Femur (tissue), 1 donor: ENCODE results near the gene EIF2A.
"Not testable (repeated sequence)": the region's sequence is repeated elsewhere in the genome, so short reads cannot be mapped to it uniquely, and the experiment has no call there.

ENCODE experiments used
- DNase-seq: peaks from one replicate; pipeline ENCODE4 v3.0.0-alpha.2; 2017

Gene EIF2A

DNA sequence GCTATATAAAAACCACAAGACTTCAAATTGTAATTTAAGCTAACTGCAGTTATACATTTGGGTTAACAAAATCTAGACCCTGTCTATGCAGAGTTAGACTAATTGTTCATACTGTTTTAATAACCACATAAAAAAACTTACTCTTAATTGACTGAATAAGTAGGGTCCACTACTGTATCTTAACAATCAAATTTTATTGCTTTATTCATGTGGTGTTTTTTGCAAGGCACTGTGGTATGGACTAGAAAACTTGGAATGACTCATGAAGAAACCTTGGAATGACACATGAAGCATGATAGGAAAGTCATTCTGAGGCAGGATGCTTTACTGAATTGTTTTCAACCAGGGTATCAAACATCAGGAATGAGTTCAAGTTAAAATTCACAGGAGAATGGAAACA, 2.5 kb upstream of the EIF2A start:
- DNase-seq: no peak

DNA sequence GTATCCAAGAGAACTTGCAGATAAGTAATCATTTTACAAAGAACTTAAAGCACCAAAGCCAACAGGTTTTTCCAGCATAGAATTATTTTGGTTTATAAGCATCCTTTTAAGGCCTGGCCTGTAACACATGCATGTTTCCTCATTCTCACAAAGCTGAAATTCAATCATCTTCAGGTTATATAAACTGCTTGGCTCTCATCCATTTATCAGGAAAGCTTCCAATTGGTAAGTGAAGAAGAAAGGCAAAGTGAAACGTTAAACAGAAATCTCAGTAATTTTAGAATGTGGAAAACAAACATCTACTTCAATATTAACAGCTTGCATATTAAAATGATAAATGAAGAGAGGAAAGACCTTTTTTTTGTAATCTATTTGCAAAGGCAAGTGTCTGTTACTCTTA, 1.9 kb upstream of the EIF2A start:
- DNase-seq: no peak

DNA sequence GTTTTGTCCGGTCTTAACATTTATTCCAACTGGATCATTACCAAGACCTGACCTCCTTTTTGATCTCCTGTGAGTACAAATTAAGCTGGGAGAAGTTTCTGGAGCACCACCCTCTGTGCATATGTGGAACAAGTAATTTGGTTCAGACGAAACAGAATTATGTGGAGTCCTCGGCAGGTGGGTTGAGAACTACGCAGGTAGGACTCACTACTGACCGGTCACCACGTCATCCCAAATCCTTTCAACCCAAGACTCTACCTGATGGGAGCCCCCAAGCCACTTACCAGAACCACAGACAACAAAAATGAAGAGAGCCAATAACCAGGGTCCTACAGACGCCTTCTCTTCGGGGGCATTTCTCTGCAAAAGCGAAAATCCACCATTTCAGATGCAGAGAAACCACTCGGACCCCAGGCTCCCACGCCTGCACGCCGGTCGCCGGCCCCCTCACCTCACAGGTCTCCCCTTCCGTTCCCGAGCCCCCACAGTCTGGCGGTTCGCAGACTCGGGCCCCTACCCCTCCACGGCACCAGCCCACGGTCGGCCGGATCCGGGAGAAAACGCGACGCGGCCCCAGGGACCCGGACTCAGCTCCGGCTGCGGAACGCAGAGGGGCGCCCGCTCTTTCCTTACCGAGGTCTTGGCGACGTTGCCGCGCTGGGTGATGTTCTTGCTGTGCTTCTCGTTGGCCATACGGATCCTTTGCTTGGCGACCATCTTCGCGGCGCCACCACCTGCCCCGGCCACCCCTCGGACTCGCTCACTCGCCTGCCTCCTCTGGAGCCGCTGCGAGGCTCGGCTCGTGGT, 965 bp upstream of the EIF2A start:
- peak; percentile 40 for DNase-seq

DNA sequence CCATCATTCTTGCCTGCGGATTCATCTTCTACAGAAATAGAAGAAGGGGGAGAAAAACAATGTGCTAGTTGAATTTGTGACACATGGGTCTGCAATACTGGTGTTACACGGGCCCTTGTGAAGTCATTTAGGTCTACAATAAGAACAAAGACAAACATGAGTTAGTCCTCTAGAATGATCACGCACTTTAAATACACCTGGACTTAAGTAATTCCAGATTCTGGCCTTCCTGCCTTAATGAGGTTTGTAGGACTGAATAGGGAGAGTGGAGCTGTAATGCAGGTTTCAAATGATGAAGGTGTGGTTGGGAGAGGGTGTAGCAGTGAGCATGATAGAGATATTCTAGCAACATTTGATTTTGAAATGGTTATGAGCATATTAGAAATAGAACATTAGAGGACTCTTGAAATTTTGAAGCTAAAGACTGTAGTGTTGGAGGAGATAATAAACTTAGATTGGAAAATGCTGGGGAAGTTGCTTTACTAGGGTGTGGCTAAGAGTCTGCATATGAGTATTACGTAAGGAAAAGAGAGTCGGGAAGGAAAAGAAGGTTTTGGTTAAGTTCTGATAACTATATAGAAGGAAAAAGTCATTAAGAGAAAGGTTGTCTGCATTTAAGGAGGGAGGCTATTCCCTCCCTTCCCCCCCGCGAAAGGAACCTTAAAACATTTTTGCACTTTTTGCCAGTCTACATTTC, 606 bp downstream of the EIF2A start:
- DNase-seq: no peak

DNA sequence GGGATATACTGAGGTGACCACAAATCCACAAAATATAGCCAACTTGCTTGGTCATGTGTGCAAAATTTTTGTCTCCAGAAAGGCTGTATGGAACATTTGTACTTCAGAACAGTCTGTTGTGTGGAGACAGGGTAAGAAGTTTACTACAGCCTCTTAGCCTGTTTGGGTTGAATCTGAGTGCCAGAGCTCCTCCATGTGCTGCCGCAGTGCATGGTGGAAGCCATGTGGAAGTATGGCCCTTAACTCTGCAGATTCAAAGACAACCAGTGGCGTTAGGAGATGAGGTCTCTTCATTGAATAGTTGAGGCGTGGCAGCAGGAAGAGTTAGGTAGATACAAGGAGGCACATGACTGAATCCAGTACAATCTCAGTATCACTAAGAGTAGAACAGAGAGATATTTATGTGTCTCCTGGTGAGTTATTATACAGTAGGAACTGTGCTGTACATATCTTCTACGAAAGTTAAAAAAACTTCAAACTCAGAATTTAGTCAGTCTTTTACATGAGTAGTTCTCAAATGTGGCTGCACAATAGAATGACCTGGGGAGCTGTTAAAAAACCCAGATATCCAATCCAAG, 9.4 kb downstream of the EIF2A start:
- DNase-seq: no peak

DNA sequence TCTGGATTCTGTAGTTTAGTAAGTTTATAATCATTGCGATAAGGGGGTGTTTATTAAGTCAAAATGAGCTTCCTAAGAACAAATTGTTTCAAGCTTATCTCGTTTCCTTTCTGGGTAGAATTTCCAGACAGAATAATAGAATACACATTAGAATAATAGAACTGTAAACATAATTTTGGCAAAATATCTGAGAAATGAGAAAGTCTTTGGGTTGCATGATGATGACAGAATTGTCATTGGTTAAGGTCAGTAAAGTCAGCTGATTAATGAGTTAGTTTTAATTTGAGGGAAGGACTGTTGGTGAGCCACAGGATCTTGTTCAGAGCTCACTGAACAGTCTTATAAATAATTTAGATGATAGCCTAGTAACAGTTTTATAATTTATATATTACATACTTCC, 10.2 kb downstream of the EIF2A start:
- no peak for DNase-seq

DNA sequence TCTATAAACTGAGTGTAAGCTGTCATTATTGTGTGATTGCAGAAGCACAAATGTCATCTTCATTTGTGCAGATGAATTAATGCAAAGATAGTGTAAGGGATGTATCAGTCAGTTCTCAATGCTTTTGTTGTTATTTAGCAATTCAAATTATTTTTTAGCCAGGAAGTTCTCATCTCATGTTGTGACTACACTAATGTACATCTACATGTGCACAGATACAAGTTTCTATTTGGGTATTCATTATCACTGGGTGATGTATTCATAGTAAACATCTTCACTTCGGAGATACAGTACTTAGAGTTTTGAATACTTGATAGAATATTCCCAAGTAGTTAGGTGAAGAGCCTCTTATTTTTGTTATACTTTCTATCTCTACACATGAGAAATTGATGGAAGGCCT, 11.1 kb downstream of the EIF2A start:
- DNase-seq: no peak

DNA sequence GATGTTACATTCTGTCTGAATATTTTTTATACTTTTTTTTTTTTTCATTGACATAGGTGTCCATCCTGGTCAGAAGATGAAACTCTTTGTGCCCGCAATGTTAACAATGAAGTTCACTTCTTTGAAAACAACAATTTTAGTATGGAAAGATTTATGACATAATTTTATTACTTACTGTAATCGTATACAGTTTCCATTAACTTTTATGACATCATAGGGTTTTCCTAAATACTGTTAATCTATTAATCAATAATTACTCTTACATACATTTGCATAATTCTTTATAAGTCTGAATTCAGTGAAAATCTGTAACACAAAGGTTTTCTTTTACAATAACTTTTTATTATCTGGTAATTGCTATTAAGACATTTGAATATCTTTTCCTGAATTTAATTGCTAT, 17.7 kb downstream of the EIF2A start:
- no peak for DNase-seq

DNA sequence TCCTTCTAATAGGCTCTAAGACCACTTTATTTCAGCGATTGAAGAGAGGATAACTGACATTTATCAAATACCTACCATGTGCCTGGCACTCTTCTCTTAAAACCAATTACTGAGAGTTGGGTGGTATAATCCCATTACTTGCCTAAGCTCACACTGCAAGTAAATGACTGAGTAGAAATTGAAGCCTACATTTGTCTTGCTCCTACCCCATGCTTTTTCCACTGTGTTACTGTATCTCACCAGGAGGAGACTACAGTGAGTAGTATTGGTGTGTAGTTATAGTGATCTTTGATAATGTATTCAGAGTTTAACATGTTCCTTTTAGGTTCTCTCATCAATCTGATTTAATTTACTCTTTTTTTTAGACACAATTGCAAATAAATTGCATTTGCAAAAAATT, 20.7 kb downstream of the EIF2A start:
- no peak for DNase-seq

DNA sequence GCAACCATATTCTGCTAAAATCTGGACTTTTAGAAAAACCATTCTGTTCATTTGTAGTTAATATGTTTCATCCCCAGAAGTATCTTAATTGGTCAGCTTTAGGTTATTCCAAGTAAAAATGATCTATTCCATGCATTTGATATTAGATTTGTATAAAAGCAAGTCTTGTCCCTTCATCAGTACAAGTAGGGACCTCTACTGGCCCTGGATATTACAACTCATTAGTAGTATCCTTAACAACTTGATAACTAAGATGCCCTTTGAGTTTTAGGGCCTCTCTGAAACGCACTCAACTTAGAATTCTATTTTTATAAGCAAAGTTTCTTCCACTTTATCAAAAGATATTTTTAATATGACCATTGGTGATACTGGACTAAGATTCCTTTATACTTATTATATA, 31.3 kb downstream of the EIF2A start:
- DNase-seq: no peak

DNA sequence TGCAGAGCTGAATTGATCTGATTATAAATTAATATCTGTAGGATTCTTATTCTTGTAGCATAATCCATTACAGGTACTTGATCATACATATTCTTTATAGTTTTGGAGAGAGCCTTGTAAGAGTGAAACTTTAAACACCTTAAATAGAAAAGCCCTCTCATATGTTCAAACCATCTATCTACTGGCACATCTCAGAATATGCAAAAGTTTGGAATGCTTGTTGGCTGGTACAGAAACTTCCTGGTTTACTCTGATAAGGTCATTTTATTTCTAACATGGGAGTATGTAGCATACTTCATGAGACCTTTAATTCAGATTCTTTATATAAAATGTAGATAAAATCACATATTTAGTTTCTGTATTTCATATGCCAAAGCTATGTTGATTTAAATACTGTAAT, 34.6 kb downstream of the EIF2A start:
- no peak for DNase-seq

DNA sequence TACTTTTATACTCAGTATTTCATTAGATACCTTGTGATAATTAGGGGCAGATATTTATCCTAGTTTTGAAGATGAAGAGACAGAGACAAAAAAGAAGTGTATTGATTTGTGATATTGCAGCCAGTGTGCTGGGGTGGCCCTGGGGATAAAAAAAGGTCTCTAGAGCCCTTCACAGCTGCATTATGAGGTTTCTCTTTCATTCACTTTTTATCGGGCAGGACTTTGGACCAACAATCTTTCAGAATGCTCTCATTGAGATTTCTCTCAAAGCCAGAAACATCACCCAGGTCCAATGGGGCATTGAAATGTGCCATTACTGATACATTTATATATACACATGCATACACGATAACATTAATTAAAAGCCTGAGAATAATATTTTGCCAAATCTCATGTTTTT, 36.0 kb downstream of the EIF2A start:
- DNase-seq: no peak

DNA sequence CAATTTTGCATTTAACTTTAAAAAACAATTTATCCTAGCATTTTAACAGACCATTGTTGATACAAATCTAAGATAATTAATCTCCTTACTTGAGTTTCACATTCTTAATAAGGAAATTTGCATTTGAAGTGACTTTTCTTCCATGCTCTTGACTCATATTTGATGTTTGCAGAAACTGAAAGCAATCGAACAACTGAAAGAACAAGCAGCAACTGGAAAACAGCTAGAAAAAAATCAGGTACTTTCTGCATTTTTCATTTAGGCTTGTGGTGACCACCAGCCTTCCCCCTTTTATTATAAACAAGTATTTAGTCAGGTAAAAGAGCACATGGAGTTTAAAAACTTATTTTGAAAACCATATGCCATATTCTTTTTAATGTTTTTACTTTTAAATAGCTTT, 36.4 kb downstream of the EIF2A start:
- no peak for DNase-seq

DNA sequence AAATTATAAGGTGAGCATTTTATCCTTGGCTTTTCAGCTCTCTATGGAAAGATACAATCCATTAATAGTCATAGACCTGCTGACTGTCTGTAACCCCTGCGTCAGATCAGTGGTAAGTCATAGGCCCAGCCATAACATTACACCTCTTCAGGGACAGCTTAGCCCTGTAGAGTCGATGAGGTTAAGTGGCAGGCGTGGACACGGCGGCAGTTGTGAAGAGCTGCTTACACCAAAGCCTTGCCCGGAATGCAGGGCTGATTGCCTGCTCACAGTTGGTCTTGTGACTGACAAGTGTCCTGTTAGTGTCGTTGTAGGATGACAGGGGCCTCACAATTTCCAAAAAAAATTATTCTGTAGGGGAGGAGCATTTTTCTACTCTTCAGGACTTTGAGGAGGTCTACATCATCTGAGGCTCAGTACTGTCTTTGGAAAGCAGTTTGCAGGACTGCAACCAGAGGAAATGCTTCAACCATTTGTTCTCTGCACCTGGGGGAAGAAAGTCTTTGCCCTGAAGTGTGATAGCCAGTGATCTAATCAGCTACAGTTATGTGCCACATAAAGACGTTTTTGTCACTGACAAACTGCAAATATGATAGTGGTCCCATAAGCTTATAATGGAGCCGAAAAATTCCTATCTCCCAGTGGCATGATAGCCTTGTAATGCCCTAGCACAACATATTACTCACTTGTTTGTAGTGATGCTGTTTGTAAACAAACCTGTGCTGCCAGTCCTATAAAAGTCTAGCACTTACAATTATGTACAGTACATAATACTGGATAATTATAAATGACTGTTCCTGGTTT, 41.6 kb downstream of the EIF2A start:
- DNase-seq: no peak

DNA sequence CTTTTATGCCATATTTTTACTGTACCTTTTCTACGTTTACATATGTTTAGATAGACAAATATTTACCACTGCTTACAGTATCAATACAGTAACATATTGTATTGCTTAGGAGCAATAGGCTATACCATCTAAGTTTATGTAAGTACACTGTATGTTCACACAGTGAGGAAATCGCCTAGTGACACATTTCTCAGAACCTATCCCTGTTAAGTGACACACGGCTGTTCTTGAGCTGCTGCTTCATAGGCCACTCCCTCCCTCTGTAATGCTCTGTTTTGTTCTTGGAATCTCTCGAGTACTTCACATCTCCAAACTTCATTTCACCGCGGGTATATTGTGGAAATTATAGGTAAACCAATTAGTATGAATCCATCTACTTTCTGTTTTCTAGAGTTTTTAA, 43.2 kb downstream of the EIF2A start:
- DNase-seq: no peak

DNA sequence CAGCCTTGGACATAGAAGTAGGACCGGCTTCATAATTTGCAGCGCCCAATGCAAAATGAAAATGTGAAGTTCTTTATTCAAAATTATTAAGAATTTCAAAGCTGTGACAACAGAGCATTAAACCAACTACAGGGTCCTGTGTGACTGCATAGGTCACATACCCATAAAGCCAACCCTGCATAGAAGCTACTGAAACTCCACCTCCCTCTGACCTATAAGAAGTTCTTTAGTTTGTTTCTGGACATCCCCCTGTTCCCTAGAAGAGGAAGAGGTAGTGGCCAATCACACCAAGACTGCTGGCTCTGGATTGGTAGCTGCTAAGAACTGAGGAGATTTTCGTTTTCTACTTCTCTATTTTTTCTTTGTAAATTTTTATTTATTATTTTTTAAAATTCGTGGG, 47.6 kb downstream of the EIF2A start:
- DNase-seq: no peak

DNA sequence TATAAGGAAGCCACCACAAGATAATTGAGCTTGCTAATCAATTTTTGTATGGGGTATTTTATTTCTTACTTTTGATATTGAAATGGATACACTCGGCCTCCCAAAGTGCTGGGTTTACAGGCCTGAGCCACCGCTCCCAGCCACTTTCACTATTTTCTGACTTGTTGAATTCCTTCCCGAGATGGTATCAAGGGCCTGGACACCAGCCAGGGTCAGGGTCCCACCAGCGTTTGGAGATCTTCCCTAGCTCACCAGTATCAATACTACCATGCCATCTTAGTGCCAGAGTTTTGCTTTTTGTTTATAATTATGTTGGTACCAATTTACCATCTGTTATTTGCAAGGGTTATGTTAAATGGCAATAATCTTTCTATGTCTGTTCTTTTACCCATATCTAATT, 51.1 kb downstream of the EIF2A start:
- DNase-seq: no peak

DNA sequence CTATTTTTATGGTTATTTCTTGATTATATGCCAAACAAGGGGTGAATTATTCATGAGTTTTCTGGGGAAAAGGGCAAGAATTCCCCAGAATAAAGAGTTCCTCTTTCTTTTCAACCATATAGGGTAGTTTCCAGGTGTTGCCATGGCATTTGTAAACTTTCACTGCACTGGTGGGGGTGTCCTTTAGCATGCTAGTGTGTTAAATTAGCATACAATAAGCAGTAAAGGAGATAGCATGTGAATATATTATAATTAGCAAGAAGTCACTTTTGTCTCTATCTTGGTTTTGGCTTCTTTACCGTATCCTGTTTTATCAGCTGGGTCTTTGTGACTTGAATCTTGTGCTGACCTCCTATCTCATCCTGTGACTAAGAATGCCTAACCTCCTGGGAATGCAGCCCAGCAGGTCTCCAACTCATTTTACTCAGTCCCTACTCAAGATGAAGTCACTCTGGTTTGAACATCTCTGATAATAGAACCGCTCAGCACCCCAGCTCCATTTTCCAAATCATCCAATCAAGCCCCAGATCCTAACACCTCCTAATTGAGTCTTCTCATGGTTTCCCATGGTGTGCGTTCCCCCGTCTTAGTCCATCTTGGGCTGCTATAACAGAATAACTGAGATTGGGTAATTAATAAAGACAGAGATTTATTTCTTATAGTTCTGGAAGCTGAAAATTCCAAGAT, 53.2 kb downstream of the EIF2A start:
- no peak for DNase-seq

DNA sequence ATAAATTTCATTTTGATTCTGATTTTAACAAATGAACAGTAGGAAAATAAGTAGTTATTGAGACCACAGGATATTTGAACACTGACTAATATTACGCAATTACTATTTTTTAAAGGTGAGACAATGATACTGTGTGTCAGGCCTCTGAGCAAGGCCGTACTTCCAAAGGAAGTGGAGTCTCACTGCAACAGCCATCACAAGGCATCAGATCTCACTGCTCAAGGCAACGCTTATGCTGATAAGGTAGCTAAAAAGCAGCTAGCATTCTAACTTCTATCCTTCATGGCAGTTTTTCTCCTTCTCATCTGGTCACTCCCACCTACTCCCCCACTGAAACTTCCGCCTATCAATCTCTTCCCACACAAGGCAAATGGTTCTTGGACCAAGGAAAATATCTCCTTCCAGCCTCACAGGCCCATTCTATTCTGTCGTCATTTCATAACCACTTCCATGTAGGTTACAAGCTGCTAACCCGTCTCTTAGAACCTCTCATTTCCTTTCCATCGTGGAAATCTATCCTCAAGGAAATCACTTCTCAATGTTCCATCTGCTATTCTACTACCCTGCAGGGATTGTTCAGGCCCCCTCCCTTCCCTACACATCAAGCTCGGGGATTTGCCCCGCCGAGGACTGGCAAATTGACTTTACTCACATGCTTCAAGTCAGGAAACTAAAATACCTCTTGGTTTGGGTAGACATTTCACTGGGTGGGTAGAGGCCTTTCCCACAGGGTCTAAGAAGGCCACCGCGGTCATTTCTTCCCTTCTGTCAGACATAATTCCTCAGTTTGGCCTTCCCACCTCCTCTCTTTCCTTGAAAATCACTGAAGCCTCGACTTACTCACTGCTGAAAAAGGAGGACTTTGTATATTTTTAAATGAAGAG, 54.3 kb downstream of the EIF2A start:
- not testable (repeated sequence) for DNase-seq

DNA sequence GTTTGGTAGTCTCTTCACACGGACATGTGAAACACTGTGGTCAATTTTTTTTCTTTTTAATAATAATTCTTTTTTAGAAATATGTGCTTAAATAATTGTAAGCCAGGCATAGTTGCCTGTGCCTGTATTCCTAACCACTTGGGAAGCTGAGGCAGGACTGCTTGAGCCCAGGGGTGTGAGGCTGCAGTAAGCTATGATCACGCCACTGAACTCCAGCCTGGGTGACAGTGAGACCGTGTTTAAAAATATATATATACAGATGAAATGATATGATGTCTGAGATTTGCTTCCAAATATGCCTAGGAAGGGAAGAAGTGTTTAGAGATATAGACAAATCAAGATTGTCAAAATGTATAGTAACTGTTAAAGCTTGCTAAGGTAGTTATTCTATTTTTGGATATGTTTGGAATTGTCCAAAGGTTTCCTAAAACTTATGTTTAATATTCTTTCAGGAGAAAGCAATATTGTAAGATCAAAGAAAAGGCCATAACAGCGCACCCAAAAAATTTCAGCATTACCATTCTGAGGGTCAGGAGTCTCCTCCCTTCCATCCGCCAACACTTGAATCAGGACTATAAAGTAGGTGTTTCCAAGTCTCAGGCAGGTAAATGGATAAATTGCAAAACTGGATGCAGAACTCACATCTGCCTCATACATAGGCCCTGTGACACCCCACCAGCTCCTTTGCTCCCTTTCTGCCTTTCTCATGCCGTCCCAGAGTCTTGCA, 56.0 kb downstream of the EIF2A start:
- DNase-seq: no peak
